Effector memory CD4-positive, alpha-beta T cell (primary cell): ENCODE data around the gene HDAC11.
A peak's percentile ranks its signal among the peaks of the same experiment; 100 is the strongest.

Experiments
- DNase-seq, 3 donors: peaks; one replicate each; pipeline ENCODE4 v3.0.0-alpha.2; 2020
- H3K27ac ChIP-seq: 2 replicates; pipeline ENCODE4 v1.7.0; 2013; ENCODE audit warnings: mild to moderate bottlenecking, low read length, moderate library complexity; ENCODE audit not compliant: insufficient read depth, poor library complexity, severe bottlenecking
- H3K27me3 ChIP-seq: replicated peaks from 2 replicates; pipeline ENCODE4 v1.7.0; 2013; ENCODE audit warnings: mild to moderate bottlenecking, low read length; ENCODE audit not compliant: insufficient read depth, control insufficient read depth, poor library complexity, severe bottlenecking
- H3K36me3 ChIP-seq: 2 replicates; pipeline ENCODE4 v1.7.0; 2013; ENCODE audit warnings: mild to moderate bottlenecking, low read length, moderate library complexity; ENCODE audit not compliant: control insufficient read depth, insufficient read depth
- H3K4me1 ChIP-seq: 2 replicates; pipeline ENCODE4 v1.7.0; 2013; ENCODE audit warnings: low read length, mild to moderate bottlenecking; ENCODE audit not compliant: control insufficient read depth, insufficient read depth, poor library complexity, severe bottlenecking
- H3K4me3 ChIP-seq: 2 replicates; pipeline ENCODE4 v1.7.0; 2013; ENCODE audit warnings: low read length, low read depth, mild to moderate bottlenecking; ENCODE audit not compliant: insufficient read depth, poor library complexity, severe bottlenecking
- H3K9me3 ChIP-seq: 2 replicates; pipeline ENCODE4 v1.7.0; 2013; ENCODE audit warnings: mild to moderate bottlenecking, low read length, moderate library complexity; ENCODE audit not compliant: control insufficient read depth

The HDAC11 gene

GRCh38 chr3:13466781-13467180, 13.3 kb upstream of the HDAC11 start:
- no peaks in the 10 kb centered on the region for H3K36me3 ChIP-seq
- no peaks in the 10 kb centered on the region for H3K27me3 ChIP-seq
- DNase-seq: no peak
- H3K4me3 ChIP-seq: no peak overlapping the region
- H3K4me1 ChIP-seq: no peaks in the 10 kb centered on the region
- no peaks in the 10 kb centered on the region for H3K9me3 ChIP-seq
- no peak overlapping the region for H3K27ac ChIP-seq

- H3K36me3 ChIP-seq: no peaks in the 10 kb centered on the region
- no peaks in the 10 kb centered on the region for H3K27me3 ChIP-seq
- no peak overlapping the region for H3K4me3 ChIP-seq
- no peak overlapping the region for H3K27ac ChIP-seq
- H3K4me1 ChIP-seq: no peaks in the 10 kb centered on the region
- no peaks in the 10 kb centered on the region for H3K9me3 ChIP-seq
- no peak for DNase-seq
Observed at GRCh38 chr3:13470894-13471574, 9.1 kb upstream of the HDAC11 start.

- Histone ChIP-seq H3K27me3 (no peaks in the 10 kb centered on the region), H3K4me3 (no peak overlapping the region), H3K27ac (no peak overlapping the region), H3K36me3 (no peaks in the 10 kb centered on the region), H3K9me3 (no peaks in the 10 kb centered on the region), H3K4me1 (peaks cover 2% of the 10 kb centered on the region)
- DNase-seq: no peak
Observed at GRCh38 chr3:13472286-13472685, 7.8 kb upstream of the HDAC11 start.

GRCh38 chr3:13473020-13473419, 7.1 kb upstream of the HDAC11 start:
- Histone ChIP-seq H3K4me1 (peaks cover 2% of the 10 kb centered on the region), H3K9me3 (no peaks in the 10 kb centered on the region), H3K27me3 (no peaks in the 10 kb centered on the region), H3K4me3 (no peak overlapping the region), H3K36me3 (no peaks in the 10 kb centered on the region), H3K27ac (no peak overlapping the region)
- DNase-seq: no peak

GRCh38 chr3:13474021-13474420, 6.1 kb upstream of the HDAC11 start:
- H3K9me3 ChIP-seq: no peaks in the 10 kb centered on the region
- H3K4me1 ChIP-seq: peaks cover 2% of the 10 kb centered on the region
- no peak overlapping the region for H3K27ac ChIP-seq
- no peaks in the 10 kb centered on the region for H3K36me3 ChIP-seq
- DNase-seq: no peak
- H3K4me3 ChIP-seq: no peak overlapping the region
- H3K27me3 ChIP-seq: no peaks in the 10 kb centered on the region

GRCh38 chr3:13474776-13475303, 5.3 kb upstream of the HDAC11 start:
- no peak for DNase-seq
- peaks cover 7% of the 10 kb centered on the region for H3K4me1 ChIP-seq

GRCh38 chr3:13475871-13476590, 4.1 kb upstream of the HDAC11 start:
- no peak for DNase-seq
- Histone ChIP-seq H3K9me3 (no peaks in the 10 kb centered on the region), H3K27me3 (no peaks in the 10 kb centered on the region), H3K4me1 (peaks cover 13% of the 10 kb centered on the region), H3K27ac (no peak overlapping the region), H3K36me3 (no peaks in the 10 kb centered on the region), H3K4me3 (no peak overlapping the region)

More at GRCh38 chr3:13474776-13475303, 5.3 kb upstream of the HDAC11 start:
- Histone ChIP-seq H3K27me3 (no peaks in the 10 kb centered on the region), H3K27ac (no peak overlapping the region), H3K9me3 (no peaks in the 10 kb centered on the region), H3K36me3 (no peaks in the 10 kb centered on the region), H3K4me3 (no peak overlapping the region)

GRCh38 chr3:13477943-13478342, 2.2 kb upstream of the HDAC11 start:
- no peak for DNase-seq
- Histone ChIP-seq H3K27me3 (no peaks in the 10 kb centered on the region), H3K9me3 (no peaks in the 10 kb centered on the region), H3K36me3 (no peaks in the 10 kb centered on the region), H3K4me3 (no peak overlapping the region), H3K4me1 (peaks cover 14% of the 10 kb centered on the region), H3K27ac (no peak overlapping the region)

- Histone ChIP-seq H3K4me1 (peaks cover 14% of the 10 kb centered on the region), H3K36me3 (no peaks in the 10 kb centered on the region), H3K27ac (peak overlapping the region; percentile 91), H3K9me3 (no peaks in the 10 kb centered on the region), H3K4me3 (peak overlapping the region; percentile 83), H3K27me3 (no peaks in the 10 kb centered on the region)
- no peak for DNase-seq
Observed at GRCh38 chr3:13479332-13479581, 849 bp upstream of the HDAC11 start.
